HG03378 (cell line): ENCODE results near the gene TCTA.
A peak's percentile ranks its signal among the peaks of the same experiment; 100 is the strongest.

ENCODE experiments used
- ATAC-seq: cut with Tn5 transposase; IDR thresholded peaks from one replicate; pipeline ENCODE4 v1.9.1; 2021; ENCODE audit warnings: mild to moderate bottlenecking, moderate library complexity; ENCODE audit not compliant: unreplicated experiment

The TCTA gene

GRCh38 chr3:49410066-49410845 lies 2.0 kb upstream of the TCTA start:
- ATAC-seq, result no peak

GRCh38 chr3:49410846-49411534 lies 1.2 kb upstream of the TCTA start:
- no peak for ATAC-seq

- ATAC-seq, result peak; percentile 9
Measured at GRCh38 chr3:49411535-49411967, 672 bp upstream of the TCTA start.

- ATAC-seq, result no peak
Measured at GRCh38 chr3:49412632-49413337, 562 bp downstream of the TCTA start.

- no peak for ATAC-seq
Measured at GRCh38 chr3:49413338-49413734, 1.1 kb downstream of the TCTA start.

GRCh38 chr3:49414753-49415152 lies 2.5 kb downstream of the TCTA start:
- ATAC-seq, result no peak

GRCh38 chr3:49415931-49416601 lies 3.8 kb downstream of the TCTA start:
- no peak for ATAC-seq

- ATAC-seq, result no peak
Measured at GRCh38 chr3:49416867-49417266, 4.6 kb downstream of the TCTA start.

- ATAC-seq, result no peak
Measured at GRCh38 chr3:49417516-49418120, 5.4 kb downstream of the TCTA start.

- ATAC-seq, result no peak
Measured at GRCh38 chr3:49421890-49422378, 9.7 kb downstream of the TCTA start.

GRCh38 chr3:49422379-49423248 lies 10.4 kb downstream of the TCTA start, which contains the start of gene AMT:
AMT (minus strand) TSS chr3:49422473; CDS start chr3:49422450, 23 bp downstream.
- no peak for ATAC-seq

GRCh38 chr3:49424816-49425215 lies 12.6 kb downstream of the TCTA start:
- no peak for ATAC-seq

- no peak for ATAC-seq
Measured at GRCh38 chr3:49427586-49427985, 15.4 kb downstream of the TCTA start.

- ATAC-seq, result no peak
Measured at GRCh38 chr3:49428752-49429080, 16.5 kb downstream of the TCTA start.

- ATAC-seq, result no peak
Measured at GRCh38 chr3:49434731-49435130, 22.5 kb downstream of the TCTA start.

GRCh38 chr3:49445391-49445790 lies 33.2 kb downstream of the TCTA start:
- ATAC-seq, result no peak

GRCh38 chr3:49453621-49454020 lies 41.4 kb downstream of the TCTA start:
- ATAC-seq, result no peak

GRCh38 chr3:49454458-49454857 lies 42.2 kb downstream of the TCTA start:
- ATAC-seq, result no peak

GRCh38 chr3:49454898-49455681 lies 42.9 kb downstream of the TCTA start:
- no peak for ATAC-seq
